ENCODE results near the gene SLC15A1. TPM values are rescaled to one million over a fixed set of nuclear protein-coding genes. Genes with fewer than 3 reads are reported as not detected.
"Not testable (repeated sequence)": the region's sequence is repeated elsewhere in the genome, so short reads cannot be mapped to it uniquely, and the experiment has no call there.

The SLC15A1 gene
- total RNA-seq, 4 donors from 2014 or later: not detected

- WGBS, 2 donors: 68 to 85% methylated on average over 1 of the region's 1 CpG
- H3K9me3 ChIP-seq: no peaks in the 10 kb centered on the region
- TF ChIP-seq POLR2A (IDR thresholded peaks at IDR 0.05) (no peak), CTCF (IDR thresholded peaks at IDR 0.05) (no peak), EP300 (IDR thresholded peaks at IDR 0.05) (no peak)
- H3K27ac ChIP-seq: no peak overlapping the region
- H3K4me1 ChIP-seq: no peaks in the 10 kb centered on the region
- H3K36me3 ChIP-seq: no peaks in the 10 kb centered on the region
- no peak for DNase-seq (ENCODE audit: low spot score in 2 of 2)
- H3K4me3 ChIP-seq: no peak overlapping the region
- no peaks in the 10 kb centered on the region for H3K27me3 ChIP-seq
Measured at GRCh38 chr13:98643479-98643878, 109.0 kb downstream of the SLC15A1 start.

GRCh38 chr13:98641075-98641474, 111.4 kb downstream of the SLC15A1 start:
- Histone ChIP-seq H3K9me3 (no peaks in the 10 kb centered on the region), H3K27ac (no peak overlapping the region), H3K27me3 (no peaks in the 10 kb centered on the region), H3K4me3 (no peak overlapping the region), H3K36me3 (no peaks in the 10 kb centered on the region), H3K4me1 (no peaks in the 10 kb centered on the region)
- TF ChIP-seq EP300 (IDR thresholded peaks at IDR 0.05) (no peak), POLR2A (IDR thresholded peaks at IDR 0.05) (no peak), CTCF (IDR thresholded peaks at IDR 0.05) (no peak)
- WGBS, 2 donors: 92 to 94% methylated on average over 13 of the region's 13 CpGs
- no peak for DNase-seq (ENCODE audit: low spot score in 2 of 2)

- not testable (repeated sequence) for H3K27me3 ChIP-seq
Measured at GRCh38 chr13:98639785-98640184, 112.7 kb downstream of the SLC15A1 start.

GRCh38 chr13:98638352-98638751, 114.1 kb downstream of the SLC15A1 start:
- not testable (repeated sequence) for H3K36me3 ChIP-seq; H3K27ac ChIP-seq; H3K4me3 ChIP-seq; H3K27me3 ChIP-seq; DNase-seq (ENCODE audit: low spot score in 2 of 2); H3K4me1 ChIP-seq; H3K9me3 ChIP-seq
- WGBS, 2 donors: 95% methylated on average over 8 of the region's 8 CpGs

More at GRCh38 chr13:98639785-98640184, 112.7 kb downstream of the SLC15A1 start:
- H3K4me3 ChIP-seq; H3K27ac ChIP-seq; DNase-seq (ENCODE audit: low spot score in 2 of 2); H3K9me3 ChIP-seq; H3K4me1 ChIP-seq; H3K36me3 ChIP-seq: not testable (repeated sequence)
- 89 to 91% methylated on average over 4 of the region's 4 CpGs for WGBS, 2 donors

Small RNAs within 50 kb of the gene (small RNA-seq; reads per million reads assigned to genes)
- gene RN7SL60P: not detected

Other genes with a start within 250 kb of the SLC15A1 start
- 10 to 100 TPM; 49.8 to 68.9 (median 57.0) TPM for gene STK24, start 175.6 kb downstream of the SLC15A1 start, total RNA-seq
- 100 to 1,000 TPM; 147 to 258 (median 243) TPM for gene DOCK9, start 225.4 kb upstream of the SLC15A1 start, total RNA-seq